ENCODE results near the gene EXO1.
"Not testable (repeated sequence)": the region's sequence is repeated elsewhere in the genome, so short reads cannot be mapped to it uniquely, and the experiment has no call there.

Gene EXO1

DNA sequence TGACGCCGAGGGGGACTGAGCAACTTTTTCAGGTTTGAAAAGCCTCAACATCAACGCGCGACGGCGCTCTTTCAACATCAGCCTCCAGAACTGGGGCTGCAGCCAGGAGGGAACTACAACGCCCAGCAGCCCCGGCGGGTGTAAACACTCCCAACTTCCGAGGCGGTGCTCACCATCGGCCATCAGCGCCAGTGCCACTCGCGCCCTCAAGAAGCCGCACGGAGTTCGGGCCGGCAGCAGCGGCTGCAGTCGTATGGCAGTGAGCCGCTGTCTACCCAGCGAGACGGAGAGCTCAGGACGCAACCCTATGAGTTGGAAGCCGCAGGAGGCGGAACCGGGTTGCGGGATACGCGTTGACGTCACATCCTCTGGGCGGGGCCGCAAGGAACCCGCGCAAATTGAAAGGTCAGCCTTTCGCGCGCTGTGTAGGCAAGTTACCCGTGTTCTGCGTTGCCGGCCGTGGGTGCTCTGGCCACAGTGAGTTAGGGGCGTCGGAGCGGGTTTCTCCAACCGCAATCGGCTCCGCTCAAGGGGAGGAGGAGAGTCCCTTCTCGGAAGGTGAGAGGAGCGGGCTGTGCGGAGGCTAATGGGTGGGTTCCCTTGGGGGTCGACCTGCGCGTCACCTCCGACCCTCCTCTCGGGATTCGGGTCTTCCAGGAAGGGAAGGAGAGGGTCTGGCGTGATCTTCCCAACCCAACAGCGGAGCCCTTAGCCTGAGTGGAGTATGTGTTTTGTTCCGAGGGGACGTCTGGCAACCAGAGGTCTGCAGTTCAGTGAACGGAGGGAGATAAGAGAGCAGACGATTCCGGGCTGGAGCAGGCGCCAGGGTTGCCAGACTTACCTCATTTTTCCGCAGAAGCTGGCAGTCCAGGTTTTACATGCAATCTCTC is at the start of gene EXO1:
Gene EXO1 (plus strand): TSS at position 409 of the 890 bp plus-strand sequence. CDS start 2,222 bp downstream, outside the sequence.
- peak; percentile 73 for DNase-seq

DNA sequence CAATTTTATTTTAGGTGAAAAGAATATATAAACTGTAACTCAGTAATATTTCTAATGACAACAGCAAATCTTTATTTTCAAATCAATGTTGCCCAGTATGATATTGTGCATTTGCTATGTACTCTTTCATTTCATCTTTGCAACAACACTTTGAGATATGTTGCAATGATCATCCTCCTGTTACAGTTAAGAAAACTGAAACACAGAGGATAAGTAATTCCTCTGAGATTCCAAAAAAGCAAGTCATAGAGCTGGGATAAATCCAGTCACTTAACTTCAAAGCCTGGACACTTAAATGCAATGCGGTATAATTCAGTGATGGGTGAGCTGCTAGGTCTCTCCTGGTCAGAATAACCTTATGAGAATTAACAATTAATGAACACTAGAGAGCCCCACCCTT is 48.6 kb upstream of the EXO1 start:
- DNase-seq, result no peak

DNA sequence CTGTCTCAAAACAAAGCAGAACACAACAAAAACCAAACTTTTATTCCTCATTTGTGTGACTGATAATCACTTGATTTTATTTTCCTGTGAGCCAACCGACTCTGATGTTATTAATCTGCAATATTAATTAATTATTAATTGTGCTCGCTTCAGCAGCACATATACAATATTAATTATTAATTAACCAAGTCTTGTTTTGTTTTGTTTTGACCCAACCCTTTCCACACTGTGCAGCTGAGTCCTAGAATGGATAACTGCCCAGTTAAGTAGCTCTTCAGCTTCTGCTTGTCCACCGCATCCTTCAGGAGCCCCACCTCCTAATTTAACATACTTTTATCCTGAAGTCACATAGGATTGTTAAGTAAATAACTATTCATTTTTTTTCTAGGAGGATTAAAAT is 47.4 kb upstream of the EXO1 start:
- no peak for DNase-seq

DNA sequence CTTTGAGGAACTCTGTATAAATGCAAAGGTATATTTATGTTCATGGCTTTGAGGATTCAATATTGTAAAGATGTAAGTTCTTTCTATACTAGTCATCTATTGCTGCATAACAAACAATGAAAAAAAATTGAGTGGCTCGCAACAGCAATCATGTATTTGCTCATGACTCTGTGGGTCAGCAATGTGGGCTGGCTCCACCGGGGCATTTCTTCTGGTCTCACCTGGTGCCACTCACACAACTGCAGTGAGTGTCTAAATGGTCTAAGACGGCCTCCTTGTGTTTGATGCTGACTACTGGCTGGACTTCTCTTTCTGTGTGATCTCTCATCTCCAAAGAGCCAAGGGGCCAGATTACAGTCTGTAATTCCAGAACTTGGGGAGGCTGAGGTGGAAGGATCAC is 45.1 kb upstream of the EXO1 start:
- no peak for DNase-seq

DNA sequence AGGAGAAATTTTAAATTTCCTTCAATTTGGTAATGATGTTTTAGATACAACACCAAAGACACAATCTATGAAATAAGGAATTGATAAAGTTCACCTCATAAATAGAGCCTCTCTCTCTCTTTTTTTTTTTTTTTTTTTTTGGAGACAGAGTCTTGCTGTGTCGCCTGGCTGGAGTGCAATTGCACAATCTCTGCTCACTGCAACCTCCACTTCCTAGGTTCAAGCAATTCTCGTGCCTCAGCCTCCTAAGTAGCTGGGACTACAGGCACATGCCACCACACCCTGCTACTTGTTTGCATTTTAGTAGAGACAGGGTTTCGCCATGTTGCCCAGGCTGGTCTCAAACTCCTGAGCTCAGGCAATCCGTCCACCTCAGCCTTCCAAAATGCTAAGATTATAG is 43.3 kb upstream of the EXO1 start:
- DNase-seq, result not testable (repeated sequence)

DNA sequence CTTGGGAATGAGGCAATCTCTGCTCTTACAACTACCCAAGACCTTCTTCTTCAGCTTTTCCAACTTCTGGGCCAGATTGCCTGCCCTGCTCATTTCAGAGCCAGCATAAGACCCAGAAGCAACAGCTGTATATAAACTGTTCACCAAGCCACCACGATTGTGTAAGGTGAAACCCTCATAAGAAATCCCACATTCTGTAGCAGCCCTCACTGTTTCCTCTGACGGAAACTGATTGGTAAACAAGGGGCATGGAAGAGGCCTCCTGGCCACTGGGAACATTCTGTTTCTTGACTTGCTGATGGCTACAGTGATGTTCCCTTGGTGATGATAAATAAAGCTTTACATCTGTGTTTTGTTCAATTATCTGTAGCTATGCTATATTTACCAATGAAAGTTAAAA is 39.7 kb upstream of the EXO1 start:
- DNase-seq, result no peak

DNA sequence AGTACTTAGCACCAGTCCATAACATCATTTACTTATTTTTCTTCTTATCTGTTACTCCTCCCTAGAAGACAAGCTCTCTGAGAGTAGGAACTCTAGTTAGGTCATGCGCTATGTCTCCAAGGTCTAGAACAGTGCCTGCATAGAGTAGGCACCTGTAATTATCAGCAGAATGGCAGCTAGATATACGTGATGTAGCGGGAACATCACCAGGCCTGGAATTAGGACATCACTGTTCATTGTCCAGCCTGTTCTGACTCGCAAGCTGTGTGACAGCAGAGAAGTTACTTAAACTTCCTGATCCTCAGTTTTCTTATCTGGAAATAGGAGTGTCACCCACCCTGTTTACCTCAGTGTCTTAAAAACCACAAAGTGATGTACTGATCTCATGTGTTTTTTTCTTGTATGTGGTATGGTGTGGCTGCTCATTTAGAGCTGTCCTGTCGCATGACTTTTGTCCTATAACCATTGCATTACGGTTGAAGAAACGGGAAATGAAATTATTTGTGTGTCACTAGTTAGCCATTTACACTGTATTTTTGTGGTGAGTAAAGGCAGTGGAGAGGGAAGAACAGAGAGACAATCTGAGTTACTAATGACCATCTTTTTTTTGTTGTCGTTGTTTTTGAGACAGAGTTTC is 37.1 kb upstream of the EXO1 start:
- no peak for DNase-seq

DNA sequence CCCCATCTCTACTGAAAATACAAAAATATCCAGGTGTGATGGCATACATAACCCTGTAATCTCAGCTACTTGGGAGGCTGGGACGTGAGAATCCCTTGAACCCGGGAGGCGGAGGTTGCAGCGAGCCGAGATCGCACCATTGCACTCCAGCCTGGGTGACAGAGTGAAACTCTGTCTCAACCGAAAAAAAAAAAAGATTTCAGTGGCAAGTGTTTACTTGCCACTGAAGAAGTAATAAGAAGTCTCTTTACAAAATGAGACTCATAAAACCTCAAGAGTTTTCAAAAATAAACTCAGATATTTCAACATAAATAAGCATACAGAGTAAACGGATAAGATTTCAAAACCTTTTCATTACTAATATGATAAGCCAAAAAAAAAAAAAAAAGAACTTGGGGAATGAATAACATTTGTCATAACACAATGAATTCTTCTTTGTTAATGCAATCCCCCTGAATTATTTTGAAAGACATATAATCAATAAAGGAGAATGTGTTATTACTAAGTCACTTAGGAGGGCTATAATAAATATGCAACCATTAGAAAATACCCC is 34.2 kb upstream of the EXO1 start:
- no peak for DNase-seq

DNA sequence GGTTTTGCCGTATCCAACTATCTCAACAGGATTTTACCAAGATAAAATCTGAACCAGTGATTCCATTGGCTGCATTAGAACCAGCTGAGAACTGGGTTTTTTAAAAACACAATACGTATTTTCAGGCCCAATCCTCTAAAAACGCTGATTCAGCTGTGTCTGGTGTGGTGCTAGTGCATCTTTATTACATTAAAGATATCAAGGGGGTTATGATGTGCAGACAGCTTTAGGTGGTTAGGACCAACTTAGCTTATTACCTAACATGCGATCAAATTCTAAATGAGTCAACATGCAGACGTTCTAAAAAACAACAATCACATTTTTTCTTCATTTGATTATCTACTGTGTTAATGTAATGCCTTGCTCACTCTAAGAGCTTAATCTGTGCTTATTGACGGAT is 32.0 kb upstream of the EXO1 start:
- DNase-seq, result no peak

DNA sequence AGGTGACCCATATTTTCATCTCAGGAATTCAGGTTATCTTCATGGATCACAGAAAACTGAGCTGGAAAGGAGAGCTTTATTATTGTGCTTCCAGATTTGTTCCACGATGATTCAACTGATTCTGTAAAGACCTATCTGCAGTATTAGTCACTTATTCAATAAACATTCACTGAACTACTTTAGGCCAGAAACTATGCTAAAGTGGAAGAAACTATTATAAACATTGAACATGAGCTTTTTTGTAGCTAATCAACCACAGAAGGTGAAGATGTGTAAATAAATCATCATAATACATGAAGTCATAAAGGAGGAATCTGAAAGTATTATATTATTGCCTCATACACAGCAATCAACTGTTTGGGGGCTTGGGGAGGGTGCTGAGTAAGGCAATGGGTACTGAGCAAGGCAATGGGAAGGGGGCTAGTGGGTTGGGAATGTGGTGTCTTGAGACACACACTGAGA is 30.6 kb upstream of the EXO1 start:
- no peak for DNase-seq

DNA sequence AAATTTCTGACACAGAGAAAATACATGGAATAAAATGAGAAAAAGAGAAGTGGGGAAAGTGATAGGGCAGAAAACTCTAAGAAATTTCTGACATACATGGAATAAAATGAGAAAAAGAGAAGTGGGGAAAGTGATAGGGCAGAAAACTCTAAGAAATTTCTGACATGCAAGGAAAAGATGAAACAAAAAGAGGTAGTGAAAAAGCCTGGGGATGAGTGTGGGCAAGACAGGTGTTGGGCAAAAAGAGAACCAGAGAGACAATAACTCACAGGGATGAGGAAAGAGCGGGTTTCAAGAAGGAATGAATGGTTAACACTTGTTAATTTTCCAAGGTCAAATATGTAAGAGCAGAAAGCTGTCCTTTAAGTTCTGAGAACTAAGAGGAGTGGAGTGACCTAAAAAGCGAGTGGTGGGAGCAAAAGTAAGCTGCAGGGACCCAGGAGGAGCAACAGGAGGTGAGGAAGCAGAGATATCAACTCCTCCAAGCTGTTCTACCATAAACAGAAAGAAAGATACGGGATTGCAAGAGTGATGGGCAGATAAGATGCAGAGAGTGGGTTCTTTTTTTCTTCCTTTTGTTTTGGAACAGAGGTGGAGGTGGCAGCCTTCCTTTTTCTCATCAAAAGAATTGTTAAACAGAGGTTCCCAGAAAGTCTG is 29.9 kb upstream of the EXO1 start:
- no peak for DNase-seq

DNA sequence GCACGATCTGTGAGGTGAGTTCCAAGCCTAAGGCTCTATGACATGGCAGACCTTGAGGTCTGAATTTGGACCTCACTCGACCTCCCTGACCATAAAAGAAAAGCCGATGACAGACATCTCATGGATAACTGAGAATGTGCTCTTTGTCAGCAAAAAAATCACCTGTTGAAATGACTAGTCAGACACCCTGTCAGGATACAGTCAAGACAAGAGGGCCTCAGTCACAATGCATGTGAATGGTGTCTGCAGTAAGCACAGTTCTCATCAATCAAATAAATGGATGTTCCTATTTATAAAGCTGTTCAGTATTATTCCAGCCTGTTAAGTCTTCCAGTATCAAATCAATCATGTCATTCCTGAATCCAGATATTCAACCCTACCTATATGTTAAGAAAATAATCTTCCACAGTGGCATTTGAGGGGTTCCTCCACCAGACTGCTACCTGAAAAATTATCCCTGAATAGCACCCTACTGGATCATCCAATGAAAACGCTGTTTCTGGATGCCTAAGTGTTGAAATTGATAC is 28.6 kb upstream of the EXO1 start:
- no peak for DNase-seq

DNA sequence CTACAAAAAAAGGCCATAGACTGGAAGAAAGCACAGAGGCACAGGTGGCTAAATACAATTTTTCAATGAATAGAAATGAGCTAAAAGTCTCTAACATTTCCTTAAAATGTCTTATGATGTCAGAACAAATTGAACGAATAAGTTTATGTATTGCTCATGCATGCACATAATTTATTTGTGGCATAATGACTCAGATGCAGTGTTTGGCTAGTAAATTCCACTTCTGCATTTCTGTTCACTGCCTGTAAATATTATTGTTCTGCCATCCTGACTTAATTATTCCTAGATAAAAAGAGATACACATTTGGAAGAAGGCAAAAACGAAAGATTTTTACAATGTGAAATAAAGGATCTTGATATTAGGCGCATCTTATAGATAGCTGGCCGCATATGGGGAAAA is 26.6 kb upstream of the EXO1 start:
- no peak for DNase-seq

DNA sequence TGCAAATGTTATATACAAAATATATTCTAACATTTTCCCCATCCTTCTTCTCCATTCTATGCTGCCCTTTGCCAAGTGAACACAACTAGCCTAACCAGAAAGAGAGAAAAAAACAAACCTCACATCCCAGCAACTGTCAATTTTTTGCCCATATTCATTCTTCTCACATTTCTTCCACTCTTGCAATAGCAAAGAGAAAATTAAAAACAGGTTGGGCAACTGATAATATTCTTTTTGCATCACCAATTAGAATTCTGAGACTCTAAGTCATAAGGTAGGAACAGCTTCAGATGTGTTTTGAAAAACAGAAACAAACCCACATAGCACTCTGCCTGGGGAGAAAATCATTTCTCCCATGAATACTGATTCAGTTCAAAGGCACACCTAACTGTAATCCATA is 25.2 kb upstream of the EXO1 start:
- DNase-seq, result no peak

DNA sequence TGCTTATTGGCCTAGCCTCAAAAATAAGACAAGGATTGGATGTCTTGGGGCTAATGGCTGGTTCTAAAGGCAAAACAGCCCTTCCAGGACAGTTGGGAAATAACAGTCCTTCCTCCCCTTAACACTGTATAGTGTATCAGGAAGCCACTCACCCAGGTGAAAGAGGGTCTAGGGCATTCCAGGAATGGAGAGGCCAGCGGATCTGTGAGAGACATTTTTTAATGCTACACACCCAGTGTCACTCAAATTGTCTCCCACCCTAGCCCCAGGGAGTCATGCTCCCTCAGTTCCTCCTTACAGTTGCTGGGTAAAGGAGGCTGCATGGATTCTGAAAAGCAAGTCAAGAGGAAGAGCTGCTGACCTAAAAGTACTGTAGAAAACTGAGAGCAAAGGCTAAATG is 24.1 kb upstream of the EXO1 start:
- DNase-seq, result no peak

DNA sequence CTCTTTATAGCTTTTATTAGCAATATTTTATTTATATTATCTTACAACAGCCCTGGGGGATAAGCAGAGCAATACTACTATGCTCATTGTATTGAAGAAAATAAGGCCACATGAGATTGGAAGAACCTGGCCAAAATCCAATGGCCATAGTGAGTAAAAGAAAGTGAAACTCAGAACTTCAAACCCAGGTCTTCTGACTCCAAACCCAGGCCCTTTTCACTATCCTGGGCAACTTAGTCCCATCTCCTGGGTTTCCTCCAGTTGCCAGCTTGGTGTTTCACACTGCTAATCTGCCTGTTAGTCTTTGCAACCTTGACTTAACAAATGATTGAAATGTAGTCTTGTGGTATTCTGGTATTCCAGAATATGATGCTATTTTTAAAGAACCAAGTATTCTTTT is 22.4 kb upstream of the EXO1 start:
- DNase-seq, result no peak

DNA sequence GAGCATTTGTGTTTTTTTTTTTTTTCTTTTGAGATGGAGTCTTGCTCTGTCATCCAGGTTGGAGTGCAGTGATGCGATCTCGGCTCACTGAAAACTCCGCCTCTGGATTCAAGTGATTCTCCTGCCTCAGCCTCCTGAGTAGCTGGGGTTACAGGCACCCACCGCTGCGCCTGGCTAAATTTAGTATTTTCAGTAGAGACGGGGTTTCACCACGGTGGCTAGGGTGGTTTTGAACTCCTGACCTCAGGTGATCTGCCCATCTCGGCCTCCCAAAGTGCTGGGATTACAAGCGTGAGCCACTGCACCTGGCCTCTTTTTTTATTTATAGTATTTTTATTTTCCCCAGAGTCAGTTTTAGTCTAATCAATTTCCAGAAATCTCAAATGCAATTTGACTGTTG is 21.4 kb upstream of the EXO1 start:
- not testable (repeated sequence) for DNase-seq

DNA sequence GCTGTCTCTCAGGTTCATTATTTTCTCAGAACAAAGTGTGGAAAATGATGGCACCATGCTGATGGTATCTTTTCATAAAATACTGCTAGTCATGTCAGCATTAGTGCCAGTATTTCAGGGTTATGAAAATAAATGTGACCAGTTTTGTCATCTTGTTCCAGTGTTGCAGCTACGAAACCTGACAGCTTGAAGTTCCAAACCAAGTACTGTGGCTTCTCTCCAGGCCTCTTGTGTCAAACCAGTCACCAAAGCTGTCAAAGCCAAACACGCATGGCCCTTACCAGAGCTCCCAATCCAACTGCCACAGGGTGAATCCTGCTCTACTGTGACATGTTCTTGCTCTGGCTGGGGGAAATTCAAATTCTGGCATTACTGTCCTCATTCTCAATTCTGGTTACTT is 20.7 kb upstream of the EXO1 start:
- DNase-seq, result no peak

DNA sequence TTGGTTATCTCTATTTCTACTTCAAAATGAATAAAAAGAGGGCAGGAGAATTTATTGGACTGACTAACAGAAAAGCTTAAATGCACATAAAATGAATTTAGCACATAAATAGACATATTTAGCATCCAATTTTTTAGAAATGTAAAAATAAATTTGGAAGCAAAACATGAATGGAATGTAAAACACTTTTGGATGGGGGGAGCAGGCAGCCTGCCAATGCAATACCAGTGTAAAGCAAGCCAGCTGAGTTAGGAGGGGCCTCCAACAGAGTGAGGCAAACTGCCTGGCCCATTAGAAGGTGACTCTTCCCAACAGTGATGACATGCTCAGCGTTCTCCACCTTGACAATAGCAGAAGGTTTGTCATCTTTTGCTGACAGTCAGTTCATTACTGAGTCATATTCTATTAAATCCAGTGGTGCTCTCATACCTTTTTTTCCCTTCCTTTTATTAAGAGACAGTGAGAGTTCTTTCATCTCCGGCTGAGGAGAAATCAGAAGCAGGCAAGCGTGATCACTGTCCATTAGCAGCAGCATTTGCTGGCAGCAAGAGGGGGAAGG is 19.5 kb upstream of the EXO1 start:
- DNase-seq, result no peak

DNA sequence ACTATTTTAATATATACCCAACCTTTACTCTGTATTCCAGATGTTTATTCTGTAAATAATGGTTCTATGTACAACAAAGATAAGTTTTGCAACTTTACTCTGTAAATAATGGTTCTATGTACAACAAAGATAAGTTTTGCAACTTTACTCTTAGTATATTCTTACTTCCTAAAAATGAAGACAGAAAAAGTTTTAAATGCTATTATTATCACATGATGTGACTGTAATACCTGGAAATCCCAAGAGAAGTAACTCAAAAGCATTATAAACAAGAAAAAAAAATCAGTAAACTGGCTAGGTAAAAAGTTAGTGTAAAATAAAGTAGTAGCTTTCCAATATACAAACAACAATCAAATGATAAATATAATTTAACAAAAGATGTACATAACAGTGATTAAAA is 18.5 kb upstream of the EXO1 start:
- no peak for DNase-seq

DNA sequence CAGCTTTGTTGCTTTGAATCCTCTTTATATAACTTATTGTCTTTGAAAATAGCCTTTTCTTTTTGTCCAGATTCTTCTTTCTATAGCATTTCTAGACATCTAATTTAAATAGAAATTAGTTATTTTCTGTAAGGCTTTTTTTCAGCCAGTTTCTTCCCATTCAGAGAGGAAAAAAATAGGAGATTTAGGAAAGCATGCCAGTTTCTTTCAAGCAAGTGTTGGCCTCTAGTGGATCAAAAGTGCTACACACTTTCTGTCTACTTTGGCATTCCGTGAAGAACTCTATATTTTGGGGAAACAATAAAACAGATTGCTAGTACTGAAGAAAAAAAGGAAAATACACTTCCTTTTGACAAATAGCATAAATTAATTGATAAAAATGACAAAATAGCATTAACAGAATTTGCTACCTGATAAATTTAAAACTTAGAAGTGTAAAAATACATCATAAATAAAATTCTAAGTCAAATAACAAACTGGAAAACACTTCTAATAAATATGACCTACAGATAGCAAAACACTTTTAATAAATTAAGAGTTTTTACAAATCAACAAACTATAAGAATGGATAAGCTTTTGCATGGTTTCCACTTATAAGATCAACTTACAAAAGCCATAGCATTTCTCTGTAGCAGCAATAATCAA is 13.1 kb upstream of the EXO1 start:
- DNase-seq, result no peak

DNA sequence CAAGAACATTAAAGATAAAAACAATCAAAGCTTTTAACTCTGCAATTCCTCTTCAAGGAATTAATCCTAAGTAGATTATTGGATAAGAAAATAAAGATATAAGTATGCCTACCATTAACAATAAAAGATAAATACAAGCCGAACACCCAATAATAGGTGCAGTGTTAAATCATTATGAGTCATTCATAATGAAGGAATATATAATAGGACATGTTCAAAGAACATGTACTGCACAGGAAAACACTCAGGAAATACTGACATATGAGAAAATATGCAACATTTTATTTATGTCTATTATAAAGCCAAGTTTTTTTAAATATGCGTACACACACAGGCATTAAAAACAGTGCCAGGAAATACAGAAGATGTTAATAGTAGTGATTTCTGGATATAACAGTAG is 11.1 kb upstream of the EXO1 start:
- no peak for DNase-seq

DNA sequence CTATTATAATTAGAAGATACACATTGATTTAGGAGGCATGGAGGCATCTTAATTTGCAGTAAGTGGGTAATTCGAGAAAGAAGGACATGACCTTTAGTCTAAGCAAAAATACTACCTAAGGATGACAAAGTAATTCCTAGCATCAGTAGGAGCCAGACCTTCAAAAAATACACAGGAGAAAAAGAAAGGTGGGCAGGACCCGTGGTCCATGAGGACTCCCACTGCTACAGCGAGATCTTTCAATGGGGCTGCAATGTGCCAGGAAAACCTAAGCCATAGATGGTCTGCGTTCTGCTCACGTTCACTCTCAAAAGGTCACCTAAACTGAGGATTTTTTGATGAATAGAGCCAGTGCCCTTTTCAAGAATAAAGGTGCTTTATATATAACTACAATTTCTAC is 10.6 kb upstream of the EXO1 start:
- DNase-seq, result no peak
